SU-DHL-6 (cell line): Measurements from ENCODE around the gene TMEM214.
A peak's percentile ranks its signal among the peaks of the same experiment; 100 is the strongest.

Experiments
- H2AFZ ChIP-seq: fragments of 200-600 bp; sonication (generic); 2 replicates; pipeline ENCODE4 v1.6.1; 2014; ENCODE audit warnings: low read depth, mild to moderate bottlenecking, moderate library complexity, mixed read lengths, antibody characterized with exemption, low read length; ENCODE audit not compliant: severe bottlenecking
- H3F3A ChIP-seq: fragments of 200-600 bp; shearing (Covaris generic); 2 replicates; pipeline ENCODE4 v1.6.0; 2016; ENCODE audit warnings: antibody characterized with exemption, mild to moderate bottlenecking; ENCODE audit not compliant: insufficient read depth
- H3K27ac ChIP-seq: fragments of 200-600 bp; sonication (generic); 2 replicates; pipeline ENCODE4 v1.5.1; 2016; ENCODE audit warnings: low read depth, mild to moderate bottlenecking, low read length, moderate library complexity, mixed read lengths
- H3K27me3 ChIP-seq: fragments of 200-600 bp; sonication (generic), shearing (Covaris generic); 2 replicates; pipeline ENCODE4 v1.6.0; 2014; ENCODE audit warnings: mild to moderate bottlenecking, low read length
- H3K36me3 ChIP-seq: fragments of 200-600 bp; sonication (generic); 2 replicates; pipeline ENCODE4 v1.6.1; 2014; ENCODE audit warnings: mild to moderate bottlenecking, low read length, mixed read lengths
- H3K4me2 ChIP-seq: fragments of 300-600, 200-600 bp; shearing (Covaris generic), sonication (generic); 2 replicates; pipeline ENCODE4 v1.6.0; 2014; ENCODE audit warnings: low read length, low read depth, mild to moderate bottlenecking; ENCODE audit not compliant: poor library complexity, severe bottlenecking
- H3K4me3 ChIP-seq: fragments of 200-600 bp; sonication (generic); 2 replicates; pipeline ENCODE4 v1.5.1; 2014; ENCODE audit warnings: antibody characterized with exemption, low read length, mild to moderate bottlenecking, mixed read lengths; ENCODE audit not compliant: insufficient read depth, poor library complexity, severe bottlenecking
- H3K79me2 ChIP-seq: fragments of 200-600 bp; sonication (generic); 2 replicates; pipeline ENCODE4 v1.6.1; 2014; ENCODE audit warnings: mild to moderate bottlenecking, low read length, moderate library complexity; ENCODE audit not compliant: insufficient read depth
- H3K9ac ChIP-seq: fragments of 200-600 bp; sonication (generic); 2 replicates; pipeline ENCODE4 v1.7.0; 2014; ENCODE audit warnings: mild to moderate bottlenecking, low read length
- H3K9me2 ChIP-seq: fragments of 200-600 bp; sonication (generic); replicated peaks from 2 replicates; pipeline ENCODE4 v1.6.1; 2014; ENCODE audit warnings: low read length; ENCODE audit not compliant: insufficient read depth
- H3K9me3 ChIP-seq: fragments of 200-600 bp; sonication (generic); 2 replicates; pipeline ENCODE4 v1.6.1; 2014; ENCODE audit warnings: low read length, mixed read lengths; ENCODE audit not compliant: insufficient read depth
- H4K20me1 ChIP-seq: fragments of 200-600 bp; sonication (generic); 2 replicates; pipeline ENCODE4 v1.6.1; 2014; ENCODE audit warnings: low read depth, mild to moderate bottlenecking, antibody characterized with exemption, low read length, moderate library complexity, mixed read lengths
- EZH2phosphoT487 ChIP-seq: fragments of 200-600 bp; sonication (generic), shearing (Covaris generic); conservative IDR thresholded peaks from 2 replicates; pipeline ENCODE4 v1.6.1; 2018; ENCODE audit warnings: mild to moderate bottlenecking, antibody characterized with exemption, low read length, moderate library complexity, mixed read lengths
- TF ChIP-seq, protein P1 (sequence below): fragments of 200-600 bp; sonication (generic); IDR thresholded peaks from one replicate; pipeline ENCODE4 v1.5.1; 2017; ENCODE audit warnings: antibody characterized with exemption, mild to moderate bottlenecking, low read length, moderate library complexity; ENCODE audit not compliant: insufficient read depth, poor library complexity, severe bottlenecking

The TMEM214 gene

DNA sequence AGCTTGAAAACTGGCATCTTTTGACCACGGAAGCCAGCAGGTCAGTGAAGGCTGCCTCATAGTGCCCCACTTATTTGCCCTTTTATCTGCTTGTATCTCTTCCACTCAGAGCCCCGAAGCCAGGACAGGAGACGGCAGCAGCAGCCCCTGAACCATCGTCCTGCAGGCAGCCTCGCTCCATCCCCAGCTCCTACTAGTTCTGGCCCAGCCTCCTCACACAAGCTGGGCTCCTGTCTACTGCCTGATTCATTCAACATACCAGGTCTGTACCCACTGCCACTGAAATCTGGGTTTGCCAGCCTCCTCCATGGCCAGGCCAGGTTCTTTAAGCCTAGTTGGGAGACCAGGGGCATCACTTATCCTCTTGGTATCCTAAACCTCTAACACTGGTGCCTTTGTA lies 34.6 kb downstream of the TMEM214 start:
- TF ChIP-seq, protein P1, sequence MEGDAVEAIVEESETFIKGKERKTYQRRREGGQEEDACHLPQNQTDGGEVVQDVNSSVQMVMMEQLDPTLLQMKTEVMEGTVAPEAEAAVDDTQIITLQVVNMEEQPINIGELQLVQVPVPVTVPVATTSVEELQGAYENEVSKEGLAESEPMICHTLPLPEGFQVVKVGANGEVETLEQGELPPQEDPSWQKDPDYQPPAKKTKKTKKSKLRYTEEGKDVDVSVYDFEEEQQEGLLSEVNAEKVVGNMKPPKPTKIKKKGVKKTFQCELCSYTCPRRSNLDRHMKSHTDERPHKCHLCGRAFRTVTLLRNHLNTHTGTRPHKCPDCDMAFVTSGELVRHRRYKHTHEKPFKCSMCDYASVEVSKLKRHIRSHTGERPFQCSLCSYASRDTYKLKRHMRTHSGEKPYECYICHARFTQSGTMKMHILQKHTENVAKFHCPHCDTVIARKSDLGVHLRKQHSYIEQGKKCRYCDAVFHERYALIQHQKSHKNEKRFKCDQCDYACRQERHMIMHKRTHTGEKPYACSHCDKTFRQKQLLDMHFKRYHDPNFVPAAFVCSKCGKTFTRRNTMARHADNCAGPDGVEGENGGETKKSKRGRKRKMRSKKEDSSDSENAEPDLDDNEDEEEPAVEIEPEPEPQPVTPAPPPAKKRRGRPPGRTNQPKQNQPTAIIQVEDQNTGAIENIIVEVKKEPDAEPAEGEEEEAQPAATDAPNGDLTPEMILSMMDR, result no peak
- no peak for TF ChIP-seq EZH2phosphoT487
- Histone ChIP-seq H3K9ac (no peak overlapping the region), H3K4me2 (no peak overlapping the region), H3K9me3 (no peaks in the 10 kb centered on the region), H3K79me2 (peaks cover 18% of the 10 kb centered on the region), H3F3A (no peaks in the 10 kb centered on the region), H4K20me1 (no peaks in the 10 kb centered on the region), H3K9me2 (no peaks in the 10 kb centered on the region), H3K36me3 (no peaks in the 10 kb centered on the region), H3K4me3 (no peak overlapping the region), H3K27ac (no peak overlapping the region), H3K27me3 (no peaks in the 10 kb centered on the region), H2AFZ (no peak overlapping the region)

DNA sequence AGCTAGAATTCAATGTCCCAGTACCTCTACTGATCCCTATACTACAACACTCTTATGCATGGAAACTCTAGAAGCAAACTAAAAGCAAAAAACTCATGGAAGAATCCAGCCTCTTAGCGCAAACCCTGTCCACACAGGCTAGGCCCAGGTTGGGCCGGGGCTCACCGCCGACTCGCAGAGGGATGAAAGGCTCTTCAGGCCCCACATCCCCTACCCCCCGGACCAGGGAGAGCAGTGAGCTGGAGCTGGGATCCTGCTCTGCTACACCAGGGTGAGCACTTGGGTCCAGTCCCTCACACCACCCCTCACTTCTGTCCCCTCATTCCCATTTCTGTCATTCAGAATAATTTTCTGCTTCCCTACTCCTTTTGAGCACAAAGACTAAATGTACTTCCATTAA lies 36.7 kb downstream of the TMEM214 start:
- H3K4me3 ChIP-seq, result no peak overlapping the region
- no peak overlapping the region for H3K27ac ChIP-seq
- no peaks in the 10 kb centered on the region for H3K27me3 ChIP-seq
- no peaks in the 10 kb centered on the region for H3F3A ChIP-seq
- no peak overlapping the region for H2AFZ ChIP-seq
- H3K9me2 ChIP-seq, result no peaks in the 10 kb centered on the region
- H3K4me2 ChIP-seq, result no peak overlapping the region
- TF ChIP-seq EZH2phosphoT487, result no peak
- TF ChIP-seq, protein P1, result no peak
- peaks cover 18% of the 10 kb centered on the region for H3K79me2 ChIP-seq
- no peaks in the 10 kb centered on the region for H3K36me3 ChIP-seq
- H3K9ac ChIP-seq, result no peak overlapping the region
- no peaks in the 10 kb centered on the region for H4K20me1 ChIP-seq
- no peaks in the 10 kb centered on the region for H3K9me3 ChIP-seq

DNA sequence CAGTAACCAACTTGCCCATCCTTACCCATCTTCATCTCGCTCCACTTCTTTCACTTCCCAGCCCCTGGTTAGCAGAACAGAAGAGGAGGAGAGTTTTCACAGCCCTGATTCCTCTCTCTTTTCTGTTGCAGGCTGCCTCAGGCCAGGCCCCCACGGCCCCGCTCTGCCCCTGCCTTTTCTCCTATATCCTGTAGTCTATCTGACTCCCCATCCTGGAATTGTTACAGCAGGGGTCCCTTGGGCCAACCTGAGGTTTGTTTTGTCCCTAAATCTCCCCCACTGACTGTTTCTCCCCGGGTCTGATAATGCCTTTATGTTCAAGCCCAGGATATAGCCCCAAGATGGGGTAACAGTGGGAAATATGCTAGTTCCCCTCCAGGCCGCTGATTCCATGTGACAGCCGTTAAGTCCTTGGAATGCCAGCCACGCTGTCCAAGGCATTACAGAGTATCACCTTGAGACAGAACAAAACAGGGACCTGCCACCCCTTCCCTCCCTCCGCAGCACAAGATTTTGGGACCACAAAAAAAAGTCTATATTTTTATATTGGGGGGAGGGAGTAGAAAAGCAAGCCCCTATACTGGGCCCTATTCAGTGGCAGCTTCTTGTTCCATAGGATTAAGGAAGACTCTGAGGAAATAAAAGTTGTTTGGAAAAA lies 37.3 kb downstream of the TMEM214 start:
- TF ChIP-seq EZH2phosphoT487, result no peak
- TF ChIP-seq, protein P1, result no peak
- H3K79me2 ChIP-seq, result peaks cover 18% of the 10 kb centered on the region
- H3K4me2 ChIP-seq, result peak overlapping the region; percentile 97
- peak overlapping the region; percentile 89 for H3K9ac ChIP-seq
- no peaks in the 10 kb centered on the region for H3K36me3 ChIP-seq
- no peak overlapping the region for H2AFZ ChIP-seq
- no peaks in the 10 kb centered on the region for H3K9me2 ChIP-seq
- H3K27me3 ChIP-seq, result no peaks in the 10 kb centered on the region
- H3K27ac ChIP-seq, result no peak overlapping the region
- H3K4me3 ChIP-seq, result peak overlapping the region; percentile 89
- H3K9me3 ChIP-seq, result no peaks in the 10 kb centered on the region
- no peaks in the 10 kb centered on the region for H4K20me1 ChIP-seq
- 0 out of 2 replicates have a peak, but pooled peaks cover 3% of the 10 kb centered on the region for H3F3A ChIP-seq
